PC-9 (cell line): ENCODE data around the gene FBXO30. TPM values are rescaled to one million over a fixed set of nuclear protein-coding genes. Genes with fewer than 3 reads are reported as not detected.

ENCODE experiments used
- BruUV-seq: library from RNA; stranded (reverse); fragments of 400-500 nt; replicated peaks from 2 replicates; lab custom pipeline; 2021; lab: Mats Ljungman, UMichigan
- CTCF ChIA-PET: fragments of 300-600 bp; sonication (Branson Sonifier 250); formaldehyde crosslinking; loops from one replicate; lab custom pipeline; 2022; ENCODE audit warnings: antibody characterized with exemption; lab: Charles Lee
- POLR2A ChIA-PET: fragments of 300-600 bp; sonication (Branson Sonifier 250); formaldehyde crosslinking; loops from one replicate; lab custom pipeline; 2022; ENCODE audit warnings: antibody characterized with exemption; ENCODE audit not compliant: unreplicated experiment; lab: Charles Lee
- DNase-seq, 2 experiments: peaks; one replicate each; pipeline versions ENCODE4 v3.0.0 to v3.0.0-alpha.2; 2015 to 2022; ENCODE audit warnings: mixed read lengths in 1 of 2
- H2AFZ ChIP-seq: fragments of 200-600 bp; sonication (generic); 2 replicates; pipeline ENCODE4 v1.8.1; 2017; ENCODE audit warnings: antibody characterized with exemption
- H3F3A ChIP-seq: fragments of 200-600 bp; sonication (generic); 2 replicates; pipeline ENCODE4 v1.8.1; 2017; ENCODE audit warnings: antibody characterized with exemption, mild to moderate bottlenecking, low read depth; ENCODE audit not compliant: insufficient read depth
- H3K27ac ChIP-seq: fragments of 200-600 bp; sonication (generic); 2 replicates; pipeline ENCODE4 v1.6.1; 2016; ENCODE audit warnings: mixed run types
- H3K27me3 ChIP-seq: fragments of 200-600 bp; sonication (generic); 2 replicates; pipeline ENCODE4 v1.6.1; 2016; ENCODE audit warnings: low read depth, mixed run types; ENCODE audit not compliant: insufficient read depth
- H3K36me3 ChIP-seq: fragments of 200-600 bp; sonication (generic); 2 replicates; pipeline ENCODE4 v1.6.1; 2016; ENCODE audit warnings: low read depth, mixed run types
- H3K4me1 ChIP-seq: fragments of 200-600 bp; sonication (generic); replicated peaks from 2 replicates; pipeline ENCODE4 v1.6.1; 2016; ENCODE audit warnings: mixed run types; ENCODE audit not compliant: insufficient read depth
- H3K4me2 ChIP-seq: fragments of 200-600 bp; sonication (generic); 2 replicates; pipeline ENCODE4 v1.6.1; 2017; ENCODE audit warnings: mixed run types
- H3K4me3 ChIP-seq: fragments of 200-600 bp; sonication (generic); 2 replicates; pipeline ENCODE4 v1.6.1; 2016; ENCODE audit warnings: mixed run types
- H3K79me2 ChIP-seq: fragments of 200-600 bp; sonication (generic); 2 replicates; pipeline ENCODE4 v1.6.1; 2017; ENCODE audit warnings: low read depth, mixed run types
- H3K9me2 ChIP-seq: fragments of 200-600 bp; sonication (generic); 2 replicates; pipeline ENCODE4 v1.8.1; 2017; ENCODE audit warnings: mild to moderate bottlenecking; ENCODE audit not compliant: insufficient read depth
- H3K9me3 ChIP-seq: fragments of 200-600 bp; sonication (generic); 2 replicates; pipeline ENCODE4 v1.8.1; 2016; ENCODE audit warnings: low read depth; ENCODE audit not compliant: insufficient read depth
- H4K20me1 ChIP-seq: fragments of 200-600 bp; sonication (generic); 2 replicates; pipeline ENCODE4 v1.8.1; 2017; ENCODE audit not compliant: insufficient read depth
- CTCF ChIP-seq: fragments of 200-600 bp; sonication (generic); conservative IDR thresholded peaks from 2 replicates; pipeline ENCODE4 v1.6.1; 2017; ENCODE audit warnings: mixed run types, antibody characterized with exemption, mild to moderate bottlenecking, moderate library complexity
- EZH2 ChIP-seq: fragments of 200-600 bp; sonication (generic); IDR thresholded peaks from 2 replicates; pipeline ENCODE4 v1.8.0; 2017; ENCODE audit warnings: antibody characterized with exemption, low read depth
- intact Hi-C: fragments of 100-400 bp; cut with micrococcal nuclease; formaldehyde crosslinking; loops from one replicate; pipeline ENCODE4 v1.10.0; 2022; ENCODE audit not compliant: unreplicated experiment
- total RNA-seq: library from RNA; stranded (reverse); gene quantifications from 2 replicates; pipeline ENCODE4 v1.2.3, GENCODE V29; 2021

FBXO30 gene
- total RNA-seq, 1 experiment from 2014 or later: 10.6 TPM

GRCh38 chr6:145744619-145745018 lies 70.0 kb downstream of the FBXO30 start:
- Histone ChIP-seq H3K36me3 (peaks cover 10% of the 10 kb centered on the region), H3K27me3 (no peaks in the 10 kb centered on the region), H2AFZ (no peak overlapping the region), H3K4me3 (no peak overlapping the region), H3K79me2 (no peaks in the 10 kb centered on the region), H3K27ac (no peak overlapping the region), H3F3A (no peaks in the 10 kb centered on the region), H3K9me2 (no peaks in the 10 kb centered on the region), H4K20me1 (no peaks in the 10 kb centered on the region), H3K4me1 (peaks cover 27% of the 10 kb centered on the region), H3K9me3 (peaks cover 12% of the 10 kb centered on the region; the same call in 1 of the 2 replicates), H3K4me2 (no peak overlapping the region)
- BruUV-seq: no TSS peak
- CTCF ChIA-PET: no interaction called here
- no peak for TF ChIP-seq EZH2
- no peak for TF ChIP-seq CTCF
- DNase-seq: no peak
- intact Hi-C loops: no loop called here
- POLR2A ChIA-PET: no interaction called here

Other genes with a start within 250 kb of the FBXO30 start
- 4.7 and 5.3 TPM in 2 replicates for gene EPM2A, start 79.3 kb downstream of the FBXO30 start, total RNA-seq
- gene SHPRH, start 149.6 kb upstream of the FBXO30 start, total RNA-seq: 9.0 and 10.0 TPM in 2 replicates
- 0.26 TPM in 1 of 2 replicates, not detected in the other for gene GRM1, start 214.3 kb upstream of the FBXO30 start, total RNA-seq